KMS-11 (cell line): ENCODE results near the gene PRKACA.
A peak's percentile ranks its signal among the peaks of the same experiment; 100 is the strongest.

Experiments
- H2AFZ ChIP-seq: fragments of 200-600 bp; sonication (generic); 2 replicates; pipeline ENCODE4 v1.6.1; 2016; ENCODE audit warnings: antibody characterized with exemption, mixed run types, low read depth
- H3K27ac ChIP-seq: fragments of 200-600 bp; sonication (generic); 2 replicates; pipeline ENCODE4 v1.6.1; 2016; ENCODE audit warnings: mild to moderate bottlenecking, mixed run types
- H3K27me3 ChIP-seq: fragments of 200-600 bp; sonication (generic); 2 replicates; pipeline ENCODE4 v1.6.1; 2017; ENCODE audit warnings: mild to moderate bottlenecking, low read depth, mixed run types, moderate library complexity; ENCODE audit not compliant: insufficient read depth
- H3K36me3 ChIP-seq: fragments of 200-600 bp; sonication (generic); 2 replicates; pipeline ENCODE4 v1.6.1; 2017; ENCODE audit warnings: mild to moderate bottlenecking, mixed run types; ENCODE audit not compliant: insufficient read depth
- H3K4me1 ChIP-seq: fragments of 200-600 bp; sonication (generic); 2 replicates; pipeline ENCODE4 v1.6.1; 2016; ENCODE audit warnings: mild to moderate bottlenecking, low read depth, mixed run types; ENCODE audit not compliant: poor library complexity, severe bottlenecking
- H3K4me2 ChIP-seq: fragments of 200-600 bp; sonication (generic); 2 replicates; pipeline ENCODE4 v1.7.0; 2016; ENCODE audit warnings: mild to moderate bottlenecking, mixed run types
- H3K4me3 ChIP-seq: fragments of 200-600 bp; sonication (generic); IDR thresholded peaks from 2 replicates; pipeline ENCODE4 v1.6.1; 2017; ENCODE audit warnings: low read depth, low read length, mixed read lengths; ENCODE audit not compliant: insufficient read depth
- H3K79me2 ChIP-seq: fragments of 200-600 bp; sonication (generic); 2 replicates; pipeline ENCODE4 v1.6.1; 2016; ENCODE audit warnings: low read depth, mixed run types; ENCODE audit not compliant: insufficient read depth
- H3K9ac ChIP-seq: fragments of 200-600 bp; sonication (generic); 2 replicates; pipeline ENCODE4 v1.6.1; 2016; ENCODE audit warnings: mild to moderate bottlenecking, mixed run types
- H4K20me1 ChIP-seq: fragments of 200-600 bp; sonication (generic); 2 replicates; pipeline ENCODE4 v1.6.1; 2016; ENCODE audit warnings: mild to moderate bottlenecking, mixed run types; ENCODE audit not compliant: insufficient read depth
- TF ChIP-seq, protein P1 (sequence below): fragments of 200-600 bp; sonication (generic); conservative IDR thresholded peaks from 2 replicates; pipeline ENCODE4 v1.6.1; 2017; ENCODE audit warnings: low read depth, mild to moderate bottlenecking, antibody characterized with exemption, low read length, moderate library complexity, mixed read lengths

The PRKACA gene

GRCh38 chr19:14113762-14114414, 3.7 kb downstream of the PRKACA start:
- H3K4me3 ChIP-seq, result no peak overlapping the region

DNA sequence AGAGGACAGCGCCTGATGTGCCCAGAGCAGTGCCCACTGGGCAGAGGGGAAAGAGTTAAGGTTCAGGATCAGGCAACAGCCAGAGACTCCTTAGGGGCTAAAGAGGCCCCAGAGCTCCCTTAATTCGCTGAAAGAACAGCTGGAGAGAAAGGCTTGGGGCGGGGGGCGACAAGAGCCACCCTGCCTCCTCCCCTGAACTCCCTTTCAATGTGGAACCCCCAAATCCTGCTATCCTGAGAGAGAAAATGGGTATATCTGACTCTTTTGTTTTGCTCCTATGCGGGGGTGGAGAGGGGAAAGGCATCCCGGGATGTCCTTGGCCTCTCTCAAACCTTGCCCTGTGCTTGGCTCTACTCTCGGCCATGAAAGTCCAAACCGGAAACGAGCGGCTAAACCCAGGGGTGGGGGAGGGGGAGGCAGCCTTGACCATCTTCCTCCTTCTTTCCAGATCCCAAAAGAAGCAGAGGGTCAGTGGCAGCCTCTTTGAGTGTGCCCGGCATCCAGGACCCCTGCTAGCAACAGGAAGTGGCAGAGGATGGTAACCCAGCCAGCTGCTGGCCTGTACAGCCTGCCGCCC, 4.7 kb downstream of the PRKACA start:
- Histone ChIP-seq H3K36me3 (no peaks in the 10 kb centered on the region), H3K4me3 (no peak overlapping the region), H3K27ac (no peak overlapping the region), H3K4me2 (no peak overlapping the region), H3K9ac (no peak overlapping the region), H2AFZ (no peak overlapping the region), H3K27me3 (no peaks in the 10 kb centered on the region), H3K4me1 (peaks cover 10% of the 10 kb centered on the region), H3K79me2 (no peaks in the 10 kb centered on the region; the same call in 1 of the 2 replicates), H4K20me1 (no peaks in the 10 kb centered on the region)
- TF ChIP-seq, protein P1, sequence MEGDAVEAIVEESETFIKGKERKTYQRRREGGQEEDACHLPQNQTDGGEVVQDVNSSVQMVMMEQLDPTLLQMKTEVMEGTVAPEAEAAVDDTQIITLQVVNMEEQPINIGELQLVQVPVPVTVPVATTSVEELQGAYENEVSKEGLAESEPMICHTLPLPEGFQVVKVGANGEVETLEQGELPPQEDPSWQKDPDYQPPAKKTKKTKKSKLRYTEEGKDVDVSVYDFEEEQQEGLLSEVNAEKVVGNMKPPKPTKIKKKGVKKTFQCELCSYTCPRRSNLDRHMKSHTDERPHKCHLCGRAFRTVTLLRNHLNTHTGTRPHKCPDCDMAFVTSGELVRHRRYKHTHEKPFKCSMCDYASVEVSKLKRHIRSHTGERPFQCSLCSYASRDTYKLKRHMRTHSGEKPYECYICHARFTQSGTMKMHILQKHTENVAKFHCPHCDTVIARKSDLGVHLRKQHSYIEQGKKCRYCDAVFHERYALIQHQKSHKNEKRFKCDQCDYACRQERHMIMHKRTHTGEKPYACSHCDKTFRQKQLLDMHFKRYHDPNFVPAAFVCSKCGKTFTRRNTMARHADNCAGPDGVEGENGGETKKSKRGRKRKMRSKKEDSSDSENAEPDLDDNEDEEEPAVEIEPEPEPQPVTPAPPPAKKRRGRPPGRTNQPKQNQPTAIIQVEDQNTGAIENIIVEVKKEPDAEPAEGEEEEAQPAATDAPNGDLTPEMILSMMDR, result no peak

More at GRCh38 chr19:14113762-14114414, 3.7 kb downstream of the PRKACA start:
- TF ChIP-seq, protein P1, result 0 out of 2 replicates have a peak, but pooled peaks have one; percentile 21
- Histone ChIP-seq H2AFZ (no peak overlapping the region), H3K4me1 (peaks cover 10% of the 10 kb centered on the region), H3K79me2 (no peaks in the 10 kb centered on the region; the same call in 1 of the 2 replicates), H3K27me3 (no peaks in the 10 kb centered on the region), H4K20me1 (no peaks in the 10 kb centered on the region), H3K9ac (no peak overlapping the region), H3K4me2 (no peak overlapping the region), H3K27ac (no peak overlapping the region), H3K36me3 (no peaks in the 10 kb centered on the region)

GRCh38 chr19:14112051-14112808, 5.3 kb downstream of the PRKACA start:
- Histone ChIP-seq H4K20me1 (no peaks in the 10 kb centered on the region), H3K27me3 (no peaks in the 10 kb centered on the region), H3K36me3 (no peaks in the 10 kb centered on the region), H3K4me1 (peaks cover 10% of the 10 kb centered on the region), H3K4me3 (no peak overlapping the region), H3K79me2 (no peaks in the 10 kb centered on the region; the same call in 1 of the 2 replicates), H2AFZ (no peak overlapping the region), H3K9ac (no peak overlapping the region), H3K4me2 (no peak overlapping the region), H3K27ac (no peak overlapping the region)
- TF ChIP-seq, protein P1, result no peak

GRCh38 chr19:14111486-14111885, 6.1 kb downstream of the PRKACA start:
- TF ChIP-seq, protein P1, result no peak
- H3K27ac ChIP-seq, result no peak overlapping the region
- no peak overlapping the region for H3K4me3 ChIP-seq
- peaks cover 7% of the 10 kb centered on the region for H3K4me1 ChIP-seq
- H3K27me3 ChIP-seq, result no peaks in the 10 kb centered on the region
- no peaks in the 10 kb centered on the region; the same call in 1 of the 2 replicates for H3K79me2 ChIP-seq
- H4K20me1 ChIP-seq, result no peaks in the 10 kb centered on the region
- H3K9ac ChIP-seq, result no peak overlapping the region
- H3K4me2 ChIP-seq, result no peak overlapping the region
- H3K36me3 ChIP-seq, result no peaks in the 10 kb centered on the region
- H2AFZ ChIP-seq, result no peak overlapping the region
